H1 (cell line): ENCODE results near the gene POLR2F. TPM values are rescaled to one million over a fixed set of nuclear protein-coding genes. Genes with fewer than 3 reads are reported as not detected.

Source experiments
- CTCF ChIA-PET: fragments of 300-600 bp; sonication (Branson Sonifier 250); formaldehyde crosslinking; loops from one replicate; lab custom pipeline; 2021; ENCODE audit not compliant: partially characterized antibody; lab: Charles Lee
- POLR2A ChIA-PET: fragments of 300-600 bp; sonication (Branson Sonifier 250); formaldehyde crosslinking; loops from one replicate; lab custom pipeline; 2021; ENCODE audit warnings: inconsistent platforms; ENCODE audit not compliant: partially characterized antibody; lab: Charles Lee
- DNase-seq, 2 experiments: peaks; one replicate each; pipeline versions ENCODE4 v3.0.0 to v3.0.0-alpha.2; 2010 to 2022; ENCODE audit warnings: low spot score in 2 of 2, low read depth in 1 of 2, mixed read lengths in 1 of 2
- FAIRE-seq: peaks from 2 replicates; lab custom pipeline; 2011; peaks lifted over from hg19 to GRCh38; lab: Jason Lieb, UNC
- H2AFZ ChIP-seq: 2 replicates; pipeline ENCODE4 v1.8.1; 2012; ENCODE audit warnings: low read length, inconsistent platforms
- H2AK5ac ChIP-seq: 2 replicates; pipeline ENCODE4 v1.6.1; 2013; ENCODE audit warnings: low read depth, low read length
- H2BK120ac ChIP-seq: replicated peaks from 2 replicates; pipeline ENCODE3; 2013; ENCODE audit warnings: low read depth, low read length, inconsistent platforms
- H2BK12ac ChIP-seq: 2 replicates; pipeline ENCODE4 v1.6.1; 2013; ENCODE audit warnings: low read depth, low read length
- H2BK15ac ChIP-seq: 2 replicates; pipeline ENCODE4 v1.6.1; 2013; ENCODE audit warnings: low read length
- H2BK20ac ChIP-seq: 2 replicates; pipeline ENCODE4 v1.6.1; 2013; ENCODE audit warnings: low read length
- H2BK5ac ChIP-seq: 2 replicates; pipeline ENCODE4 v1.6.1; 2013; ENCODE audit warnings: low read depth, low read length
- H3K14ac ChIP-seq: 2 replicates; pipeline ENCODE4 v1.6.1; 2013; ENCODE audit warnings: inconsistent platforms; ENCODE audit not compliant: insufficient read length
- H3K18ac ChIP-seq: 2 replicates; pipeline ENCODE4 v1.6.1; 2013; ENCODE audit warnings: low read length; ENCODE audit errors: extremely low read depth
- H3K23ac ChIP-seq: 2 replicates; pipeline ENCODE4 v1.6.1; 2013; ENCODE audit warnings: inconsistent platforms; ENCODE audit not compliant: insufficient read length
- H3K23me2 ChIP-seq: 2 replicates; pipeline ENCODE4 v1.6.1; 2013; ENCODE audit warnings: low read depth, low read length
- H3K27ac ChIP-seq: 2 replicates; pipeline ENCODE4 v1.6.1; 2011; ENCODE audit warnings: low read depth, low read length, inconsistent platforms
- H3K27me3 ChIP-seq, 4 experiments: replicated peaks in 1 of 4; 1 replicate in 1 of 4; 2 replicates in 3 of 4; pipeline versions ENCODE4 v1.6.1 to v1.8.1; 2011 to 2013; ENCODE audit warnings: low read length in 3 of 4, mild to moderate bottlenecking in 3 of 4, inconsistent platforms in 2 of 4, mixed read lengths in 2 of 4, moderate library complexity in 1 of 4; ENCODE audit not compliant: control insufficient read depth in 3 of 4, insufficient read depth in 3 of 4; ENCODE audit errors: extremely low read depth in 1 of 4
- H3K36me3 ChIP-seq, 4 experiments: 2 replicates each; pipeline versions ENCODE4 v1.6.1 to v1.8.1; 2011 to 2013; ENCODE audit warnings: mild to moderate bottlenecking in 4 of 4, low read length in 3 of 4, moderate library complexity in 2 of 4, control low read depth in 1 of 4, inconsistent platforms in 1 of 4; ENCODE audit not compliant: insufficient read depth in 4 of 4, control insufficient read depth in 2 of 4
- H3K4ac ChIP-seq: replicated peaks from 2 replicates; pipeline ENCODE3; 2013; ENCODE audit warnings: low read length, low read depth, mixed read lengths, inconsistent platforms; ENCODE audit not compliant: insufficient read length
- H3K4me1 ChIP-seq, 4 experiments: replicated peaks in 1 of 4; 1 replicate in 1 of 4; 2 replicates in 3 of 4; pipeline versions ENCODE4 v1.6.1 to v1.8.1; 2011 to 2013; ENCODE audit warnings: low read length in 3 of 4, inconsistent platforms in 2 of 4, mixed read lengths in 1 of 4; ENCODE audit not compliant: insufficient read depth in 4 of 4, control insufficient read depth in 3 of 4
- H3K4me2 ChIP-seq, 2 experiments: 2 replicates each; pipeline versions ENCODE4 v1.6.1 to v1.8.1; 2011 to 2013; ENCODE audit warnings: low read depth in 2 of 2, low read length in 2 of 2, control low read depth in 1 of 2, inconsistent platforms in 1 of 2, mild to moderate bottlenecking in 1 of 2; ENCODE audit not compliant: insufficient read depth in 1 of 2
- H3K4me3 ChIP-seq, 4 experiments: fragments of 200-600, 300-600 bp in 1 of 4; sonication (generic), shearing (Covaris generic), sonication (Bioruptor Twin) in 1 of 4; 2 replicates each; pipeline versions ENCODE4 v1.5.1 to v1.8.1; 2011 to 2016; ENCODE audit warnings: low read length in 4 of 4, low read depth in 3 of 4, control low read depth in 2 of 4, inconsistent platforms in 2 of 4, mild to moderate bottlenecking in 2 of 4, mixed read lengths in 1 of 4, moderate library complexity in 1 of 4; ENCODE audit not compliant: insufficient read depth in 2 of 4; ENCODE audit errors: extremely low read depth in 1 of 4
- H3K56ac ChIP-seq: replicated peaks from 2 replicates; pipeline ENCODE3; 2013; ENCODE audit warnings: low read depth, mild to moderate bottlenecking, mixed read lengths, low read length, inconsistent platforms; ENCODE audit not compliant: insufficient read length
- H3K79me1 ChIP-seq: 2 replicates; pipeline ENCODE4 v1.6.1; 2013; ENCODE audit warnings: low read depth, low read length, control low read depth
- H3K79me2 ChIP-seq, 2 experiments: 2 replicates each; pipeline versions ENCODE4 v1.6.1 to v1.8.1; 2012 to 2013; ENCODE audit warnings: low read length in 2 of 2, mild to moderate bottlenecking in 2 of 2, inconsistent platforms in 1 of 2; ENCODE audit not compliant: insufficient read depth in 2 of 2, control insufficient read depth in 1 of 2
- H3K9ac ChIP-seq, 4 experiments: replicated peaks in 1 of 4; 1 replicate in 1 of 4; 2 replicates in 3 of 4; pipeline versions ENCODE4 v1.6.1 to v1.8.1; 2011 to 2013; ENCODE audit warnings: low read depth in 3 of 4, low read length in 3 of 4, control low read depth in 2 of 4, mild to moderate bottlenecking in 2 of 4, moderate library complexity in 2 of 4, inconsistent platforms in 1 of 4; ENCODE audit errors: extremely low read depth in 1 of 4
- H3K9me3 ChIP-seq, 2 experiments: 2 replicates each; pipeline versions ENCODE4 v1.6.1 to v1.8.1; 2012 to 2013; ENCODE audit warnings: mild to moderate bottlenecking in 2 of 2, moderate library complexity in 2 of 2, control low read depth in 1 of 2, inconsistent platforms in 1 of 2, low read depth in 1 of 2, low read length in 1 of 2, mixed read lengths in 1 of 2; ENCODE audit not compliant: insufficient read depth in 2 of 2
- H4K20me1 ChIP-seq, 2 experiments: replicated peaks in 1 of 2; 2 replicates each; pipeline versions ENCODE3 to v1.8.1; 2011 to 2013; ENCODE audit warnings: inconsistent platforms in 2 of 2, low read length in 2 of 2, mild to moderate bottlenecking in 1 of 2; ENCODE audit not compliant: insufficient read depth in 2 of 2, control insufficient read depth in 1 of 2
- H4K5ac ChIP-seq: 2 replicates; pipeline ENCODE4 v1.6.1; 2013; ENCODE audit warnings: low read length, low read depth, mixed read lengths, inconsistent platforms; ENCODE audit not compliant: insufficient read length
- H4K8ac ChIP-seq: 2 replicates; pipeline ENCODE4 v1.8.0; 2013; ENCODE audit warnings: mild to moderate bottlenecking, moderate library complexity, low read length, inconsistent platforms; ENCODE audit not compliant: insufficient read depth; ENCODE audit errors: extremely low read depth
- H4K91ac ChIP-seq: replicated peaks from 2 replicates; pipeline ENCODE3; 2013; ENCODE audit warnings: low read length, mixed read lengths, inconsistent platforms; ENCODE audit not compliant: insufficient read length
- BRCA1 ChIP-seq: IDR thresholded peaks from 2 replicates; pipeline ENCODE4 v1.6.1; 2012; ENCODE audit warnings: low read depth, low read length, improper control_type of control experiment
- CREB1 ChIP-seq: IDR thresholded peaks from 2 replicates; pipeline ENCODE4 v1.6.1; 2012; ENCODE audit warnings: inconsistent platforms
- FOSL1 ChIP-seq: IDR thresholded peaks from 2 replicates; pipeline ENCODE4 v1.6.1; 2011; ENCODE audit warnings: mild to moderate bottlenecking, low read depth, low read length, moderate library complexity; ENCODE audit not compliant: insufficient read depth
- JUND ChIP-seq: IDR thresholded peaks from 2 replicates; pipeline ENCODE4 v1.6.1; 2011; ENCODE audit warnings: mild to moderate bottlenecking, improper control_type of control experiment, low read length
- POU5F1 ChIP-seq: IDR thresholded peaks from 2 replicates; pipeline ENCODE4 v1.6.1; 2011; ENCODE audit warnings: low read depth, mild to moderate bottlenecking, low read length, moderate library complexity
- RBBP5 ChIP-seq: IDR thresholded peaks from 2 replicates; pipeline ENCODE4 v1.7.1; 2012; ENCODE audit warnings: low read depth, mild to moderate bottlenecking, inconsistent platforms, low read length, moderate library complexity, borderline replicate concordance
- SIRT6 ChIP-seq: IDR thresholded peaks from one replicate; pipeline ENCODE4 v1.7.1; 2012; ENCODE audit warnings: low read length, inconsistent platforms
- SUZ12 ChIP-seq: fragments of 200-600 bp; sonication (generic); IDR thresholded peaks from 2 replicates; pipeline ENCODE4 v1.6.1; 2012; ENCODE audit warnings: mild to moderate bottlenecking, inconsistent platforms, low read length, moderate library complexity, mixed read lengths
- TBP ChIP-seq: IDR thresholded peaks from 2 replicates; pipeline ENCODE4 v1.6.1; 2011; ENCODE audit warnings: low read depth, low read length, improper control_type of control experiment
- TCF12 ChIP-seq: IDR thresholded peaks from 2 replicates; pipeline ENCODE4 v1.6.1; 2011; ENCODE audit warnings: low read depth, mild to moderate bottlenecking, low read length
- ZNF274 ChIP-seq: IDR thresholded peaks from 2 replicates; pipeline ENCODE4 v1.7.0; 2012; ENCODE audit warnings: low read length, borderline replicate concordance; ENCODE audit errors: extremely low read depth
- WGBS, 2 experiments: shearing (Covaris generic) in 1 of 2; methylation state at CpG; one replicate each; pipeline versions ENCODE4 v1.1.6 to v1.1.7; 2013 to 2015; ENCODE audit warnings: low lambda C conversion rate in 2 of 2, mixed read lengths in 2 of 2, inconsistent platforms in 1 of 2, low coverage in 1 of 2, missing lambda C conversion rate in 1 of 2; ENCODE audit not compliant: insufficient replicate concordance in 2 of 2, insufficient coverage in 1 of 2, insufficient read length in 1 of 2; ENCODE audit errors: extremely low coverage in 1 of 2, missing lambda C conversion rate in 1 of 2; 5-methylcytosine and 5-hydroxymethylcytosine counted together
- polyA plus RNA-seq, 7 experiments: library from polyadenylated mRNA; depleted of rRNA in 3 of 7; stranded (reverse) in 5 of 7; unstranded in 2 of 7; fragments of >200 nt in 5 of 7; fragments of 200-250 nt in 2 of 7; gene quantifications; 1 replicate in 5 of 7; 2 replicates in 1 of 7; 4 replicates in 1 of 7; pipeline versions ENCODE4 v1.2.1 to v1.2.3, GENCODE V29; 2011 to 2013; ENCODE audit warnings: missing spikeins in 2 of 7, mixed read lengths in 2 of 7
- total RNA-seq: library from RNA; stranded (reverse); fragmentation: NEBNext Ultra II Directional; extraction: Animal tissue kit (Norgen Biotek cat#: 25700); gene quantifications from 2 replicates; pipeline ENCODE4 v1.2.1, GENCODE V29; 2021
- TF ChIP-seq, protein P1 (sequence below): IDR thresholded peaks from 2 replicates; pipeline ENCODE4 v1.6.1; 2011; ENCODE audit warnings: low read depth, mild to moderate bottlenecking, low read length; ENCODE audit not compliant: insufficient read depth

The POLR2F gene
- total and polyA plus RNA-seq, 2 of the 8 experiments (the other 6 are each of a cell fraction or from before 2014, with no cell fraction given) = 150 to 176 TPM

DNA sequence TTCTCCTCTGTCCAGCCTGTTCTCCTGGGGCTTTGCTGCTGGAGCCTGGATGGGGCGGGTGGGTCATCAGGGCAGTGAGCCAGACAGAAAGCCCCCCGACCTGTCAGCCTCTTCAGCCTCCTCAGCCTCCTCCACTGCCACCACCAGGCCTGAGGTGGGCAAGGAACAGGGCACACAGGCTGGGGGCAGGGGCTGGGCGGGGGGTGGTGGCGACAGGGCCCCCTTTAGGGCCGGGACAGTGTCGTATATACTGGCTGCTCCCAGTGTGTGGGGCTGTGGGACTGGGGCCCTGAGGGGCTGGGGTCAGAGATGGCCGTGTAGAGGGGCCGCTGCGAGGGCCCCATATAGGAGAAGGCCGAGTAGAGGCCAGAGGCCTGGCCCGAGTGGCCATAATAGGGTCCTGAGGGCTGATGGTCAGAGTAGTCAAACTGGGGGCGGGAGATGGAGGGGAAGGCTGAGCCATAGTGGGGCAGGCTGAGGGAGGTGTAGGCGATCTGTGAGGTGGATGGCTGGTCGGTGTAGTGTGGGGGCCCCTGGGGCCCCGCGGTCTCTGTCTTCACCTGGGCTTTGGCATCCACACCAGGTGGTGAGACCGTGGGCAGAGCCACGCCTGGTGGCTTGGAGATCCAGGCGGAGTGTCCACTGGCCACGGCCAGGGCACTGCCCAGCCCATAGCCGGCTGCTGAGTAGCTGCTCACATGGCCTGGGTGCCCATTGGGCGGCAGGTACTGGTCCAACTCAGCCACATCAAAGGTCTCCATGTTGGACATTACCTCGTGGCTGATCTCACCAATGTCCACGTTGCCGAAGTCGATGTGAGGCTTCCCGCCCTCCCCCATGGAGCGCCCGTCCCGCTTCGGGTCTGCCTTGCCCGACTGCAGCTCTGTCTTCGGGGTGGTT, 20.0 kb downstream of the POLR2F start:
- H3K9ac ChIP-seq = no peak overlapping the region
- no peak overlapping the region for H3K4me3 ChIP-seq
- peak overlapping the region; percentile 23 for H4K91ac ChIP-seq
- H3K9me3 ChIP-seq = no peaks in the 10 kb centered on the region
- no peak overlapping the region for H3K18ac ChIP-seq
- no peak overlapping the region for H4K5ac ChIP-seq
- H2AK5ac ChIP-seq = no peak overlapping the region
- H2AFZ ChIP-seq = no peak overlapping the region
- no peak overlapping the region for H2BK5ac ChIP-seq
- H4K8ac ChIP-seq = 0 out of 2 replicates have a peak overlapping the region, but pooled peaks have one; percentile 3
- H3K36me3 ChIP-seq = peaks cover 0 to 2% (median 0%) of the 10 kb centered on the region in 4 experiments; a peak in 3 of 8 replicates
- no peak overlapping the region for H3K4me2 ChIP-seq
- POLR2A ChIA-PET = interaction anchor here (2.8 kb wide), 1 partner anchor 8 kb away, joined by 26 read pairs; no protein-coding TSS in a partner anchor
- 0 out of 2 replicates have a peak overlapping the region, but pooled peaks have one; percentile 61 for H2BK15ac ChIP-seq
- H3K4me1 ChIP-seq = peaks cover 6 to 18% (median 11%) of the 10 kb centered on the region in 4 experiments
- no peaks in the 10 kb centered on the region for H3K23me2 ChIP-seq
- no peaks in the 10 kb centered on the region; the same call in 1 of the 2 replicates for H3K79me1 ChIP-seq
- H3K27me3 ChIP-seq = no peaks in the 10 kb centered on the region
- no peak overlapping the region for H2BK20ac ChIP-seq
- DNase-seq (no peak), FAIRE-seq (no peak)
- no peak overlapping the region for H3K4ac ChIP-seq
- H2BK120ac ChIP-seq = no peak overlapping the region
- H3K79me2 ChIP-seq = no peaks in the 10 kb centered on the region
- no peak overlapping the region for H3K56ac ChIP-seq
- no peak overlapping the region for H2BK12ac ChIP-seq
- CTCF ChIA-PET = interaction anchor here (0.6 to 4.8 kb wide), 4 partner anchors 7 to 125 kb away, joined by 3 to 27 read pairs (median 12); no protein-coding TSS in a partner anchor
- 90% methylated on average over 21 of the region's 33 CpGs; no CpG with 5 or more reads in 1 of the 2 experiments for WGBS, 2 experiments
- no peak overlapping the region for H3K23ac ChIP-seq
- no peak overlapping the region for H3K14ac ChIP-seq
- peaks cover 0 to 4% of the 10 kb centered on the region in 2 experiments for H4K20me1 ChIP-seq
- H3K27ac ChIP-seq = no peak overlapping the region
- TF ChIP-seq SIRT6 (no peak), JUND (no peak), POU5F1 (no peak), TBP (no peak), SUZ12 (no peak), CREB1 (no peak), FOSL1 (no peak), RBBP5 (no peak), TCF12 (no peak), ZNF274 (no peak), BRCA1 (no peak)
- TF ChIP-seq, protein P1, sequence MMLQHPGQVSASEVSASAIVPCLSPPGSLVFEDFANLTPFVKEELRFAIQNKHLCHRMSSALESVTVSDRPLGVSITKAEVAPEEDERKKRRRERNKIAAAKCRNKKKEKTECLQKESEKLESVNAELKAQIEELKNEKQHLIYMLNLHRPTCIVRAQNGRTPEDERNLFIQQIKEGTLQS = no peak
